ENCODE results near the gene ROS1. TPM values are rescaled to one million over a fixed set of nuclear protein-coding genes. Genes with fewer than 3 reads are reported as not detected.
"Not testable (repeated sequence)": the region's sequence is repeated elsewhere in the genome, so short reads cannot be mapped to it uniquely, and the experiment has no call there.

The ROS1 gene
- total and polyA plus RNA-seq, 10 of the 15 experiments (the other 5 are each of a cell fraction or from before 2014, with no cell fraction given) = under 0.01 to 0.07 (median 0.03) TPM; not detected in 5

GRCh38 chr6:117373211-117373813 is 52.4 kb downstream of the ROS1 start:
- in situ Hi-C loops (cut with MboI) = no loop called here
- Histone ChIP-seq H4K20me1 (ENCODE audit: control insufficient read depth, insufficient read depth) (no peaks in the 10 kb centered on the region), H3K36me3 (ENCODE audit: control insufficient read depth in 2 of 2, insufficient read depth in 2 of 2, low read length in 1 of 2) (no peaks in the 10 kb centered on the region), H2AFZ (ENCODE audit: control insufficient read depth, low read depth, low read length) (no peak overlapping the region), H3K4me3 (no peak overlapping the region), H3K79me2 (ENCODE audit: control insufficient read depth, insufficient read depth, low read length) (no peaks in the 10 kb centered on the region), H3K27me3 (replicated peaks in 1 of 2; ENCODE audit: control insufficient read depth in 2 of 2, insufficient read depth in 2 of 2, low read length in 1 of 2) (no peaks in the 10 kb centered on the region), H3K9me3 (replicated peaks; ENCODE audit: control insufficient read depth, insufficient read depth, low read length) (no peaks in the 10 kb centered on the region; the same call in 2 of the 3 replicates), H3K4me2 (ENCODE audit: control insufficient read depth, insufficient read depth) (no peak overlapping the region), H3K4me1 (ENCODE audit: control insufficient read depth, insufficient read depth, low read length) (no peaks in the 10 kb centered on the region), H3K27ac (ENCODE audit: control insufficient read depth, insufficient read depth) (no peak overlapping the region), H3K9ac (ENCODE audit: control insufficient read depth, insufficient read depth, low read length) (no peak overlapping the region)
- ChIA-PET CTCF (no interaction called here), POLR2A (no interaction called here), RAD21 (ENCODE audit: unreplicated experiment) (no interaction called here), SMC1A (ENCODE audit: uncharacterized antibody, unreplicated experiment) (no interaction called here)
- WGBS (ENCODE audit: insufficient coverage, insufficient replicate concordance, low lambda C conversion rate, missing lambda C conversion rate) = 76% methylated on average over 25 of the region's 33 CpGs
- ATAC-seq = no peak
- TF ChIP-seq MXI1 (IDR thresholded peaks at IDR 0.05; ENCODE audit: low read depth, low read length) = no peak
- no peak for TF ChIP-seq MYC (IDR thresholded peaks at IDR 0.05; ENCODE audit: insufficient read depth, insufficient read length, insufficient replicate concordance, low read length, severe bottlenecking)
- TF ChIP-seq ATF3 (IDR thresholded peaks at IDR 0.05; ENCODE audit: borderline replicate concordance, extremely low read depth, low read depth, low read length) = no peak
- TF ChIP-seq ELK1 (IDR thresholded peaks at IDR 0.05; ENCODE audit: low read depth, low read length) = no peak
- TF ChIP-seq KAT2A (conservative IDR thresholded peaks at IDR 0.05; ENCODE audit: control insufficient read depth, low read depth, low read length) = no peak
- TF ChIP-seq ZSCAN29 (IDR thresholded peaks at IDR 0.05) = no peak
- intact Hi-C loops (cut with micrococcal nuclease; ENCODE audit: unreplicated experiment) = no loop called here
- no TSS peak for BruUV-seq (replicated peaks)
- no peak for DNase-seq (ENCODE audit: low read depth, low spot score)
- no peak for FAIRE-seq

- CTCF ChIA-PET; RAD21 ChIA-PET (ENCODE audit: unreplicated experiment); DNase-seq (ENCODE audit: low read depth, low spot score); POLR2A ChIA-PET; H3K4me2 ChIP-seq (ENCODE audit: control insufficient read depth, insufficient read depth); H3K27me3 ChIP-seq (replicated peaks in 1 of 2; ENCODE audit: control insufficient read depth in 2 of 2, insufficient read depth in 2 of 2, low read length in 1 of 2); H2AFZ ChIP-seq (ENCODE audit: control insufficient read depth, low read depth, low read length); H4K20me1 ChIP-seq (ENCODE audit: control insufficient read depth, insufficient read depth); H3K4me1 ChIP-seq (ENCODE audit: control insufficient read depth, insufficient read depth, low read length); in situ Hi-C loops (cut with MboI); H3K4me3 ChIP-seq; intact Hi-C loops (cut with micrococcal nuclease; ENCODE audit: unreplicated experiment); H3K36me3 ChIP-seq (ENCODE audit: control insufficient read depth in 2 of 2, insufficient read depth in 2 of 2, low read length in 1 of 2); H3K9me3 ChIP-seq (replicated peaks; ENCODE audit: control insufficient read depth, insufficient read depth, low read length); FAIRE-seq; H3K79me2 ChIP-seq (ENCODE audit: control insufficient read depth, insufficient read depth, low read length); H3K27ac ChIP-seq (ENCODE audit: control insufficient read depth, insufficient read depth); ATAC-seq; BruUV-seq (replicated peaks); H3K9ac ChIP-seq (ENCODE audit: control insufficient read depth, insufficient read depth, low read length): not testable (repeated sequence)
- 63% methylated on average over 8 of the region's 8 CpGs for WGBS (ENCODE audit: insufficient coverage, insufficient replicate concordance, low lambda C conversion rate, missing lambda C conversion rate)
- SMC1A ChIA-PET (ENCODE audit: uncharacterized antibody, unreplicated experiment) = interaction anchor here (0.6 kb wide), 1 partner anchor 384 kb away, joined by 3 read pairs; no protein-coding TSS in a partner anchor
These were observed 53.5 kb downstream of the ROS1 start for GRCh38 chr6:117372289-117372688.

All from GM12878 (cell line).